ENCODE measurements around the gene GGA3.
"Not testable (repeated sequence)": the region's sequence is repeated elsewhere in the genome, so short reads cannot be mapped to it uniquely, and the experiment has no call there.

GGA3 gene

GRCh38 chr17:75261336-75262111 is at the start of gene GGA3, which contains the start of gene MRPS7:
GGA3 (minus strand) TSS chr17:75261606; CDS start chr17:75261587, 19 bp downstream.
MRPS7 (plus strand) TSS chr17:75261879; CDS start chr17:75261901, 22 bp downstream.
- DNase-seq (ENCODE audit: low read depth in 2 of 2) = peak; percentile 86 to 95

GRCh38 chr17:75308732-75309629 is 47.6 kb upstream of the GGA3 start:
- DNase-seq (ENCODE audit: low read depth in 2 of 2) = no peak

GRCh38 chr17:75307957-75308731 is 46.7 kb upstream of the GGA3 start:
- no peak for DNase-seq (ENCODE audit: low read depth in 2 of 2)

GRCh38 chr17:75301502-75302206 is 40.2 kb upstream of the GGA3 start:
- no peak for DNase-seq (ENCODE audit: low read depth in 2 of 2)

- DNase-seq (ENCODE audit: low read depth in 2 of 2) = no peak
Measured at GRCh38 chr17:75301049-75301448, 39.6 kb upstream of the GGA3 start.

GRCh38 chr17:75300280-75300679 is 38.9 kb upstream of the GGA3 start:
- DNase-seq (ENCODE audit: low read depth in 2 of 2) = no peak

- DNase-seq (ENCODE audit: low read depth in 2 of 2) = no peak
Measured at GRCh38 chr17:75295201-75296158, 34.1 kb upstream of the GGA3 start.

GRCh38 chr17:75292810-75293448 is 31.5 kb upstream of the GGA3 start:
- DNase-seq (ENCODE audit: low read depth in 2 of 2) = not testable (repeated sequence)

- DNase-seq (ENCODE audit: low read depth in 2 of 2) = peak; percentile 56 to 57
Measured at GRCh38 chr17:75289832-75290337, 28.5 kb upstream of the GGA3 start.

- DNase-seq (ENCODE audit: low read depth in 2 of 2) = peak; percentile 94 to 95
Measured at GRCh38 chr17:75289115-75289831, 27.9 kb upstream of the GGA3 start, which contains the start of gene SLC25A19. SLC25A19 (minus strand) TSS chr17:75289433; CDS start chr17:75286764, 2,669 bp downstream.

- peak; percentile 33 to 40 for DNase-seq (ENCODE audit: low read depth in 2 of 2)
Measured at GRCh38 chr17:75288770-75289114, 27.3 kb upstream of the GGA3 start.

GRCh38 chr17:75288359-75288758 is 27.0 kb upstream of the GGA3 start:
- no peak for DNase-seq (ENCODE audit: low read depth in 2 of 2)

GRCh38 chr17:75287221-75287620 is 25.8 kb upstream of the GGA3 start:
- no peak for DNase-seq (ENCODE audit: low read depth in 2 of 2)

- DNase-seq (ENCODE audit: low read depth in 2 of 2) = no peak
Measured at GRCh38 chr17:75285123-75285522, 23.7 kb upstream of the GGA3 start.

GRCh38 chr17:75280189-75280588 is 18.8 kb upstream of the GGA3 start:
- not testable (repeated sequence) for DNase-seq (ENCODE audit: low read depth in 2 of 2)

- DNase-seq (ENCODE audit: low read depth in 2 of 2) = no peak
Measured at GRCh38 chr17:75277664-75278071, 16.3 kb upstream of the GGA3 start.

GRCh38 chr17:75273977-75274708 is 12.7 kb upstream of the GGA3 start:
- DNase-seq (ENCODE audit: low read depth in 2 of 2) = no peak

- DNase-seq (ENCODE audit: low read depth in 2 of 2) = no peak
Measured at GRCh38 chr17:75272848-75273184, 11.4 kb upstream of the GGA3 start.
